SK-N-SH treated with all-trans-retinoic acid at 6 μM for 48 hours (cell line): ENCODE data around the gene LRMDA.

ENCODE experiments used
- ATAC-seq: fragments of 200-7000 bp; cut with Tn5 transposase; 3 replicates; pipeline ENCODE4 v1.9.1; 2020; ENCODE audit warnings: mild to moderate bottlenecking, moderate library complexity
- ARNTL ChIP-seq: fragments of 450-650 bp; formaldehyde crosslinking; IDR thresholded peaks from 2 replicates; pipeline ENCODE4 v1.5.0; 2020; ENCODE audit warnings: low read depth, mild to moderate bottlenecking, moderate library complexity, borderline replicate concordance
- BACH2 ChIP-seq: fragments of 250-450 bp; sonication (Bioruptor Pico); IDR thresholded peaks from 2 replicates; pipeline ENCODE4 v1.9.0; 2021; ENCODE audit warnings: mild to moderate bottlenecking, borderline replicate concordance
- ISL1 ChIP-seq: fragments of 250-450 bp; sonication (Bioruptor Pico); IDR thresholded peaks from 2 replicates; pipeline ENCODE4 v2.1.2; 2022; ENCODE audit warnings: mild to moderate bottlenecking, moderate library complexity
- OSR1 ChIP-seq: fragments of 250-450 bp; sonication (Bioruptor Pico); IDR thresholded peaks from 2 replicates; pipeline ENCODE4 v1.8.0; 2022; ENCODE audit warnings: moderate library complexity, mild to moderate bottlenecking, inconsistent platforms
- PPARA ChIP-seq: fragments of 250-450 bp; sonication (Bioruptor Pico); IDR thresholded peaks from 2 replicates; pipeline ENCODE4 v1.5.0; 2020; ENCODE audit warnings: mild to moderate bottlenecking, borderline replicate concordance
- TCF4 ChIP-seq: fragments of 250-450 bp; sonication (Bioruptor Pico); IDR thresholded peaks from 2 replicates; pipeline ENCODE4 v1.8.0; 2021; ENCODE audit warnings: mild to moderate bottlenecking, moderate library complexity, borderline replicate concordance
- TOX ChIP-seq: fragments of 250-450 bp; sonication (Bioruptor Pico); IDR thresholded peaks from 2 replicates; pipeline ENCODE4 v1.8.0; 2021; ENCODE audit warnings: mild to moderate bottlenecking, moderate library complexity, borderline replicate concordance
- ZC3H10 ChIP-seq: fragments of 250-450 bp; sonication (Bioruptor Pico); IDR thresholded peaks from 2 replicates; pipeline ENCODE4 v1.5.1; 2021; ENCODE audit warnings: mild to moderate bottlenecking, moderate library complexity
- ZFP30 ChIP-seq: fragments of 450-650 bp; formaldehyde crosslinking; IDR thresholded peaks from 2 replicates; pipeline ENCODE4 v1.5.0; 2022; ENCODE audit warnings: mild to moderate bottlenecking, moderate library complexity
- ZNF565 ChIP-seq: fragments of 450-650 bp; formaldehyde crosslinking; conservative IDR thresholded peaks from 2 replicates; pipeline ENCODE4 v1.5.0; 2020; ENCODE audit warnings: low read depth, mild to moderate bottlenecking, moderate library complexity
- ZNF8 ChIP-seq: fragments of 450-650 bp; formaldehyde crosslinking; IDR thresholded peaks from 2 replicates; pipeline ENCODE4 v1.5.0; 2020; ENCODE audit warnings: mild to moderate bottlenecking, moderate library complexity
- TF ChIP-seq, protein P1 (sequence below): fragments of 250-450 bp; sonication (Bioruptor Pico); IDR thresholded peaks from 2 replicates; pipeline ENCODE4 v1.5.1; 2021; ENCODE audit warnings: mild to moderate bottlenecking, moderate library complexity
- TF ChIP-seq, protein P2 (sequence below): fragments of 250-450 bp; sonication (Bioruptor Pico); IDR thresholded peaks from 2 replicates; pipeline ENCODE4 v1.5.1; 2020; ENCODE audit warnings: low read depth, mild to moderate bottlenecking, moderate library complexity
- TF ChIP-seq, protein P3 (sequence below): fragments of 250-450 bp; sonication (Bioruptor Pico); IDR thresholded peaks from 2 replicates; pipeline ENCODE4 v1.5.0; 2020; ENCODE audit warnings: mild to moderate bottlenecking, moderate library complexity
- TF ChIP-seq, protein P4 (sequence below): fragments of 250-450 bp; sonication (Bioruptor Pico); IDR thresholded peaks from 2 replicates; pipeline ENCODE4 v1.8.0; 2020; ENCODE audit warnings: mild to moderate bottlenecking, moderate library complexity, borderline replicate concordance
- TF ChIP-seq, protein P5 (sequence below): fragments of 250-450 bp; sonication (Bioruptor Pico); IDR thresholded peaks from 2 replicates; pipeline ENCODE4 v1.8.0; 2021; ENCODE audit warnings: low read depth, mild to moderate bottlenecking, moderate library complexity, borderline replicate concordance

The LRMDA gene

DNA sequence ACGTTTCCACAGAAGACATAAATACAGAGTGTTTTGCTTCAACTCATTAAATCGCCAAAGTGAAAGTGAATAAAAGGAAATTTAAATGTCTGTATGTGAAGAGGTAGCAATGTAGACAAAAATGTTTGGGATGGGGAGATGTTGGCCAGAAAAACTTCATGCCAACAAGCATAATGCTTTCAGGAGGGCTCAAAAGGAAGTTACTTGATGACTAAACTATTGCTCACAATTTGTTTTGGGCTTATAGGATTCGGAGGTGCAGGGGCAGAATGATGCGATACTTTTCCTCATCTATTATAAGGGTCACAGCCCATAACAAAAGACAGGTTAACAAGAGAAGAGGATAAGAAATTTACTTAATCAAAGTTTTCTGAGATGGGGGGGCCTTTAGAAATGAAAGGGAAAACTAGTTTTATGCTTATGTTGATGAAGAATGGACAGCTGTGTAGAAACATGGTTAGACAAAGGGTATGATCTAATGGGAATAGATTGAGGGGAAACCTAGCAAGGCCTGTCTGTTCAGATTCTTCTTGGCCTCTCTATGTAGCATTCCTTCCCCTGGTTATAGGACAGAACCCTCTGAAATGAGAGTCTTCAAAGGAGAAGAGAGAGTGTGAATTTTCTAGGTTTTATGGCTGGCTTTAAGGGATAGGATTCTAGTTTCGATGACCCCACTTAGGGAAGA, 898.6 kb downstream of the LRMDA start (continued):
- TF ChIP-seq, protein P1, sequence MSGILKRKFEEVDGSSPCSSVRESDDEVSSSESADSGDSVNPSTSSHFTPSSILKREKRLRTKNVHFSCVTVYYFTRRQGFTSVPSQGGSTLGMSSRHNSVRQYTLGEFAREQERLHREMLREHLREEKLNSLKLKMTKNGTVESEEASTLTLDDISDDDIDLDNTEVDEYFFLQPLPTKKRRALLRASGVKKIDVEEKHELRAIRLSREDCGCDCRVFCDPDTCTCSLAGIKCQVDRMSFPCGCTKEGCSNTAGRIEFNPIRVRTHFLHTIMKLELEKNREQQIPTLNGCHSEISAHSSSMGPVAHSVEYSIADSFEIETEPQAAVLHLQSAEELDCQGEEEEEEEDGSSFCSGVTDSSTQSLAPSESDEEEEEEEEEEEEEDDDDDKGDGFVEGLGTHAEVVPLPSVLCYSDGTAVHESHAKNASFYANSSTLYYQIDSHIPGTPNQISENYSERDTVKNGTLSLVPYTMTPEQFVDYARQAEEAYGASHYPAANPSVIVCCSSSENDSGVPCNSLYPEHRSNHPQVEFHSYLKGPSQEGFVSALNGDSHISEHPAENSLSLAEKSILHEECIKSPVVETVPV (CRISPR knock-in tag) = no peak
- TF ChIP-seq ZNF8 (CRISPR knock-in tag) (no peak), ZFP30 (no peak), ARNTL (CRISPR knock-in tag) (no peak), OSR1 (no peak)
- TF ChIP-seq, protein P2, sequence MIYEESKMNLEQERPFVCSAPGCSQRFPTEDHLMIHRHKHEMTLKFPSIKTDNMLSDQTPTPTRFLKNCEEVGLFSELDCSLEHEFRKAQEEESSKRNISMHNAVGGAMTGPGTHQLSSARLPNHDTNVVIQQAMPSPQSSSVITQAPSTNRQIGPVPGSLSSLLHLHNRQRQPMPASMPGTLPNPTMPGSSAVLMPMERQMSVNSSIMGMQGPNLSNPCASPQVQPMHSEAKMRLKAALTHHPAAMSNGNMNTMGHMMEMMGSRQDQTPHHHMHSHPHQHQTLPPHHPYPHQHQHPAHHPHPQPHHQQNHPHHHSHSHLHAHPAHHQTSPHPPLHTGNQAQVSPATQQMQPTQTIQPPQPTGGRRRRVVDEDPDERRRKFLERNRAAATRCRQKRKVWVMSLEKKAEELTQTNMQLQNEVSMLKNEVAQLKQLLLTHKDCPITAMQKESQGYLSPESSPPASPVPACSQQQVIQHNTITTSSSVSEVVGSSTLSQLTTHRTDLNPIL = no peak
- TF ChIP-seq, all 23 proteins: peak for 0

DNA sequence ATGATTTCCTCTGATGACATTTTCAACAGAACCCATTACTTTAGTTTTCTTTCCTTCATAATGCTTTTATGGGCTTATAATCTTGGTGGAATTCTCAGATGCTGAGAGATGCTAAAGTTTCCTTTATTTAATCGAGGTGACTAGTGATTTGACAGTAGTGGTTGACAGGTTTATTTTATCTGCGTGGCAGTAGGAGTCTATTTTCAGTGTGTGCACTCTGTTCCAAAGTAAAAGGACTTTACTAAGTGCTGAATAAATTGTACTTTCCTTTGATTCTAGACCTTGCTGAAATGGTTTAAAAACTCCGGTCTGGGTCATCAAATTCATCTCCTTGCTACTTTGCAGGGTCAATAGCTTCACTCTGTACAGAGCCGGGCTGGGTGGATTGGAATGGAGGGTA, 900.3 kb downstream of the LRMDA start:
- no peak for ATAC-seq
- TF ChIP-seq BACH2 (CRISPR knock-in tag) = no peak
- TF ChIP-seq, protein P1 (CRISPR knock-in tag) = no peak
- no peak for TF ChIP-seq ZC3H10 (CRISPR knock-in tag)
- TF ChIP-seq ZNF565 = no peak
- TF ChIP-seq ZFP30 = no peak
- TF ChIP-seq, protein P2 = no peak
- TF ChIP-seq, protein P3, sequence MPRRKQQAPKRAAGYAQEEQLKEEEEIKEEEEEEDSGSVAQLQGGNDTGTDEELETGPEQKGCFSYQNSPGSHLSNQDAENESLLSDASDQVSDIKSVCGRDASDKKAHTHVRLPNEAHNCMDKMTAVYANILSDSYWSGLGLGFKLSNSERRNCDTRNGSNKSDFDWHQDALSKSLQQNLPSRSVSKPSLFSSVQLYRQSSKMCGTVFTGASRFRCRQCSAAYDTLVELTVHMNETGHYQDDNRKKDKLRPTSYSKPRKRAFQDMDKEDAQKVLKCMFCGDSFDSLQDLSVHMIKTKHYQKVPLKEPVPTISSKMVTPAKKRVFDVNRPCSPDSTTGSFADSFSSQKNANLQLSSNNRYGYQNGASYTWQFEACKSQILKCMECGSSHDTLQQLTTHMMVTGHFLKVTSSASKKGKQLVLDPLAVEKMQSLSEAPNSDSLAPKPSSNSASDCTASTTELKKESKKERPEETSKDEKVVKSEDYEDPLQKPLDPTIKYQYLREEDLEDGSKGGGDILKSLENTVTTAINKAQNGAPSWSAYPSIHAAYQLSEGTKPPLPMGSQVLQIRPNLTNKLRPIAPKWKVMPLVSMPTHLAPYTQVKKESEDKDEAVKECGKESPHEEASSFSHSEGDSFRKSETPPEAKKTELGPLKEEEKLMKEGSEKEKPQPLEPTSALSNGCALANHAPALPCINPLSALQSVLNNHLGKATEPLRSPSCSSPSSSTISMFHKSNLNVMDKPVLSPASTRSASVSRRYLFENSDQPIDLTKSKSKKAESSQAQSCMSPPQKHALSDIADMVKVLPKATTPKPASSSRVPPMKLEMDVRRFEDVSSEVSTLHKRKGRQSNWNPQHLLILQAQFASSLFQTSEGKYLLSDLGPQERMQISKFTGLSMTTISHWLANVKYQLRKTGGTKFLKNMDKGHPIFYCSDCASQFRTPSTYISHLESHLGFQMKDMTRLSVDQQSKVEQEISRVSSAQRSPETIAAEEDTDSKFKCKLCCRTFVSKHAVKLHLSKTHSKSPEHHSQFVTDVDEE (CRISPR knock-in tag) = no peak

DNA sequence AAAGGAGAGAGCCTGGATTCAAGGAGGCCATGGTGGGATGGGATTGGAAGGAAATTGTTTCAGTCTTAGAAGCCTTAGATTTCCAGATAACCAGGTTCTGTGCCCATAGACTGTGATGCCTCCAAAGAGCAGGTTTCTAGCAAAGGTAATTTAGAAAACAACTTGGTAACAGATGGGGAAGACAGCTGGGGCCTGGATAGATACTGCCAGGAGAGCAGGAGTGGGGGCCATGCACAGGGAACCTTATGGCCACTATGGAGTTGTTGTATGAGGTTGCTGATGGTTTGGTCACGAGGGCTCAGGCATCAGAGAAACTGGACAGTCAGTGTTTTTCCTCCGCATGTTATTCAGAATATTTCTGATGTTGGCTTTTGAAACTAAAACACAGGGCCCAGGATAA, 901.9 kb downstream of the LRMDA start:
- no peak for ATAC-seq
- TF ChIP-seq OSR1 (no peak), TOX (CRISPR knock-in tag) (no peak), ARNTL (CRISPR knock-in tag) (no peak), TCF4 (CRISPR knock-in tag) (no peak), ZFP30 (no peak)
- TF ChIP-seq, protein P1 (CRISPR knock-in tag) = no peak

DNA sequence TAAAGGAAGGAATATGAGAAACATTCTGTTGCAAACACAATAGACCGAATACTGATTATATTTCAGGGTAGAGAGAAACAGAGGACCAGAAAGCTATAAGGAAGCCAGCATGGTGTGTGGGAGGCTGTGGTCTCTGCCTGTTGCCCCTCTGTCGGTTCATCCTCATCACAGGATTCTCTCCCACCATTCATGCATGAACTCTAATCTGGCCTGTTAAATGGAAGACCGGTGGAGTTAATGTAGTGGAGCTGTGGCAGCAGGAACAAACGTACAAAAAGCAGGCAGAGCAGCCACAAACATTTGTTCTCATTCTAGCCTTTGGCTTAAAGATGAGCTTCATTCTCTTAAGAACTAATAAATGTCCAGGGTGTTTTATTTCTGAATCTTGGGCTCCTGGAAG, 902.4 kb downstream of the LRMDA start:
- ATAC-seq = no peak
- TF ChIP-seq, protein P3 (CRISPR knock-in tag) = no peak
- TF ChIP-seq ZNF565 = no peak
- TF ChIP-seq ISL1 = no peak
- no peak for TF ChIP-seq ZFP30
- TF ChIP-seq OSR1 = no peak
- no peak for TF ChIP-seq TCF4 (CRISPR knock-in tag)
- no peak for TF ChIP-seq ZNF8 (CRISPR knock-in tag)
- TF ChIP-seq, protein P4, sequence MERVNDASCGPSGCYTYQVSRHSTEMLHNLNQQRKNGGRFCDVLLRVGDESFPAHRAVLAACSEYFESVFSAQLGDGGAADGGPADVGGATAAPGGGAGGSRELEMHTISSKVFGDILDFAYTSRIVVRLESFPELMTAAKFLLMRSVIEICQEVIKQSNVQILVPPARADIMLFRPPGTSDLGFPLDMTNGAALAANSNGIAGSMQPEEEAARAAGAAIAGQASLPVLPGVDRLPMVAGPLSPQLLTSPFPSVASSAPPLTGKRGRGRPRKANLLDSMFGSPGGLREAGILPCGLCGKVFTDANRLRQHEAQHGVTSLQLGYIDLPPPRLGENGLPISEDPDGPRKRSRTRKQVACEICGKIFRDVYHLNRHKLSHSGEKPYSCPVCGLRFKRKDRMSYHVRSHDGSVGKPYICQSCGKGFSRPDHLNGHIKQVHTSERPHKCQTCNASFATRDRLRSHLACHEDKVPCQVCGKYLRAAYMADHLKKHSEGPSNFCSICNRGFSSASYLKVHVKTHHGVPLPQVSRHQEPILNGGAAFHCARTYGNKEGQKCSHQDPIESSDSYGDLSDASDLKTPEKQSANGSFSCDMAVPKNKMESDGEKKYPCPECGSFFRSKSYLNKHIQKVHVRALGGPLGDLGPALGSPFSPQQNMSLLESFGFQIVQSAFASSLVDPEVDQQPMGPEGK (CRISPR knock-in tag) = no peak
- TF ChIP-seq, protein P5, sequence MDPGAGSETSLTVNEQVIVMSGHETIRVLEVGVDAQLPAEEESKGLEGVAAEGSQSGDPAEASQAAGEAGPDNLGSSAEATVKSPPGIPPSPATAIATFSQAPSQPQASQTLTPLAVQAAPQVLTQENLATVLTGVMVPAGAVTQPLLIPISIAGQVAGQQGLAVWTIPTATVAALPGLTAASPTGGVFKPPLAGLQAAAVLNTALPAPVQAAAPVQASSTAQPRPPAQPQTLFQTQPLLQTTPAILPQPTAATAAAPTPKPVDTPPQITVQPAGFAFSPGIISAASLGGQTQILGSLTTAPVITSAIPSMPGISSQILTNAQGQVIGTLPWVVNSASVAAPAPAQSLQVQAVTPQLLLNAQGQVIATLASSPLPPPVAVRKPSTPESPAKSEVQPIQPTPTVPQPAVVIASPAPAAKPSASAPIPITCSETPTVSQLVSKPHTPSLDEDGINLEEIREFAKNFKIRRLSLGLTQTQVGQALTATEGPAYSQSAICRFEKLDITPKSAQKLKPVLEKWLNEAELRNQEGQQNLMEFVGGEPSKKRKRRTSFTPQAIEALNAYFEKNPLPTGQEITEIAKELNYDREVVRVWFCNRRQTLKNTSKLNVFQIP (CRISPR knock-in tag) = no peak
- TF ChIP-seq ZC3H10 (CRISPR knock-in tag) = no peak
- TF ChIP-seq PPARA (CRISPR knock-in tag) = no peak
